Measurements from ENCODE around the gene PARD6A.
A peak's percentile ranks its signal among the peaks of the same experiment; 100 is the strongest.

Gene PARD6A

GRCh38 chr16:67666032-67666551 lies 5.3 kb downstream of the PARD6A start:
- POLR2A ChIA-PET: interaction anchor here (0.5 to 1.5 kb wide), 2 partner anchors 145 to 378 kb away, joined by 4 read pairs; no protein-coding TSS in a partner anchor
- no peaks in the 10 kb centered on the region for H3K9me3 ChIP-seq (ENCODE audit: control insufficient read depth, insufficient read depth, low read depth, low read length)
- H3K27ac ChIP-seq (ENCODE audit: extremely low read depth, low read depth, low read length): peak overlapping the region; percentile 43; the same call in 1 of the 2 replicates
- H3K4me1 ChIP-seq (ENCODE audit: control insufficient read depth, insufficient read depth, low read length): no peaks in the 10 kb centered on the region
- peak overlapping the region; percentile 57 for H3K4me3 ChIP-seq (ENCODE audit: low read depth, low read length)
- CTCF ChIA-PET: interaction anchor here (0.9 to 3.0 kb wide), 3 partner anchors 99 to 165 kb away, joined by 3 to 19 read pairs (median 3); no protein-coding TSS in a partner anchor
- H3K36me3 ChIP-seq (ENCODE audit: control insufficient read depth in 2 of 2, insufficient read depth in 1 of 2, low read length in 2 of 2): peaks cover 0 to 37% of the 10 kb centered on the region in 2 experiments; a peak in 1 of 3 replicates
- TF ChIP-seq ZIC2 (tag by site-specific recombination; IDR thresholded peaks at IDR 0.05) (no peak), PRDM10 (tag by site-specific recombination; IDR thresholded peaks at IDR 0.05) (peak; percentile 36; the same call in 1 of the 2 replicates), OVOL3 (tag by site-specific recombination; IDR thresholded peaks at IDR 0.05) (no peak), ZNF837 (tag by site-specific recombination; IDR thresholded peaks at IDR 0.05) (no peak), ZNF660 (tag by site-specific recombination; IDR thresholded peaks at IDR 0.05) (no peak), ZBTB48 (tag by site-specific recombination; IDR thresholded peaks at IDR 0.05) (peak; percentile 45; the same call in 1 of the 2 replicates), KLF7 (tag by site-specific recombination; IDR thresholded peaks at IDR 0.05; ENCODE audit: borderline replicate concordance) (no peak), ZNF433 (tag by site-specific recombination; IDR thresholded peaks at IDR 0.05; ENCODE audit: low read depth) (no peak), SP3 (tag by site-specific recombination; IDR thresholded peaks at IDR 0.05) (peak; percentile 39), ZNF621 (tag by site-specific recombination; IDR thresholded peaks at IDR 0.05) (no peak), ZNF510 (tag by site-specific recombination; IDR thresholded peaks at IDR 0.05; ENCODE audit: insufficient replicate concordance) (no peak), ZNF404 (tag by site-specific recombination; IDR thresholded peaks at IDR 0.05) (no peak), ZNF266 (tag by site-specific recombination; IDR thresholded peaks at IDR 0.05; ENCODE audit: low read depth) (no peak), SP2 (tag by site-specific recombination; IDR thresholded peaks at IDR 0.05) (no peak), ZBTB44 (tag by site-specific recombination; IDR thresholded peaks at IDR 0.05) (no peak), ZNF670 (tag by site-specific recombination; IDR thresholded peaks at IDR 0.05; ENCODE audit: low read depth) (no peak), ZNF792 (tag by site-specific recombination; IDR thresholded peaks at IDR 0.05) (no peak), ZNF274 (IDR thresholded peaks at IDR 0.05; ENCODE audit: low read length) (no peak), ZNF274 (tag by site-specific recombination; IDR thresholded peaks at IDR 0.05; ENCODE audit: borderline replicate concordance) (no peak), ZNF560 (tag by site-specific recombination; IDR thresholded peaks at IDR 0.05; ENCODE audit: borderline replicate concordance) (no peak), ZNF133 (tag by site-specific recombination; IDR thresholded peaks at IDR 0.05) (no peak), ZNF548 (tag by site-specific recombination; IDR thresholded peaks at IDR 0.05) (no peak), ZFP41 (tag by site-specific recombination; IDR thresholded peaks at IDR 0.05; ENCODE audit: borderline replicate concordance) (no peak), ZNF561 (tag by site-specific recombination; IDR thresholded peaks at IDR 0.05; ENCODE audit: borderline replicate concordance) (no peak), ZNF214 (tag by site-specific recombination; IDR thresholded peaks at IDR 0.05; ENCODE audit: borderline replicate concordance) (no peak), KLF8 (tag by site-specific recombination; IDR thresholded peaks at IDR 0.05) (no peak; the same call in 1 of the 2 replicates), ZNF791 (tag by site-specific recombination; IDR thresholded peaks at IDR 0.05) (no peak), PRDM6 (tag by site-specific recombination; IDR thresholded peaks at IDR 0.05) (no peak), KLF1 (tag by site-specific recombination; IDR thresholded peaks at IDR 0.05) (peak; percentile 12; the same call in 1 of the 2 replicates), KLF10 (tag by site-specific recombination; IDR thresholded peaks at IDR 0.05) (no peak)
- TF ChIP-seq, protein P1, sequence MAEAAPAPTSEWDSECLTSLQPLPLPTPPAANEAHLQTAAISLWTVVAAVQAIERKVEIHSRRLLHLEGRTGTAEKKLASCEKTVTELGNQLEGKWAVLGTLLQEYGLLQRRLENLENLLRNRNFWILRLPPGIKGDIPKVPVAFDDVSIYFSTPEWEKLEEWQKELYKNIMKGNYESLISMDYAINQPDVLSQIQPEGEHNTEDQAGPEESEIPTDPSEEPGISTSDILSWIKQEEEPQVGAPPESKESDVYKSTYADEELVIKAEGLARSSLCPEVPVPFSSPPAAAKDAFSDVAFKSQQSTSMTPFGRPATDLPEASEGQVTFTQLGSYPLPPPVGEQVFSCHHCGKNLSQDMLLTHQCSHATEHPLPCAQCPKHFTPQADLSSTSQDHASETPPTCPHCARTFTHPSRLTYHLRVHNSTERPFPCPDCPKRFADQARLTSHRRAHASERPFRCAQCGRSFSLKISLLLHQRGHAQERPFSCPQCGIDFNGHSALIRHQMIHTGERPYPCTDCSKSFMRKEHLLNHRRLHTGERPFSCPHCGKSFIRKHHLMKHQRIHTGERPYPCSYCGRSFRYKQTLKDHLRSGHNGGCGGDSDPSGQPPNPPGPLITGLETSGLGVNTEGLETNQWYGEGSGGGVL (tag by site-specific recombination; IDR thresholded peaks at IDR 0.05): no peak
